ENCODE data around the gene DAPK2.

DAPK2 gene

DNA sequence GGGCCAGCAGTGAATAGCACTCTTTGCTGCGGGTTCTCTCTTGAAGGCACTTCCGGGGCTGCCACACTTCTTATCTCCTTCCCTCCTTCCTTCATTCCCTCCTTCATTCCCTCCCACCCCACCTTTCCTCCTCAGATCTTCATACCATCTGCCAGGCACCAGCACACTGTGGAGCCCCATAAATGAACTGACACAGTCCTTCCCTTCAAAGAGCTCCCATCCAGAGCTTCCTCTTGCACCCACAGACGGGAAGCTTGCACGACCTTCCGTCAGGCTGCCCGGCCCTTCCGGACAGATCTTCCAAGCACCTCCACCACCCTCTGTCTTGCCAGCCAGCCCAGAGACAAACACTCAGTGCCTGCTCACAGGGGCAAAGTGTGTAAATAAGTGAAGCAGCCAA, 147.1 kb downstream of the DAPK2 start:
- H3K56ac ChIP-seq (ENCODE audit: low read length): no peak overlapping the region
- H4K5ac ChIP-seq (ENCODE audit: low read length): no peak overlapping the region
- H2BK5ac ChIP-seq (ENCODE audit: low read length): no peak overlapping the region
- no peaks in the 10 kb centered on the region for H3K36me3 ChIP-seq (ENCODE audit: control insufficient read depth, insufficient read depth, low read length)
- H3K27me3 ChIP-seq (ENCODE audit: insufficient read depth, low read length, poor library complexity): no peaks in the 10 kb centered on the region
- no CpG with 5 or more reads among the region's 7 CpGs for WGBS (ENCODE audit: extremely low coverage, insufficient coverage, low lambda C conversion rate)
- H4K8ac ChIP-seq (ENCODE audit: low read depth, low read length): no peak overlapping the region
- H2BK120ac ChIP-seq (ENCODE audit: low read depth, low read length): no peak overlapping the region
- H3K4ac ChIP-seq (ENCODE audit: low read depth, low read length): no peak overlapping the region
- no peak overlapping the region for H3K27ac ChIP-seq (ENCODE audit: low read depth, low read length)
- no peak overlapping the region for H3K23ac ChIP-seq (ENCODE audit: low read length)
- H3K4me3 ChIP-seq (ENCODE audit: low read length): no peak overlapping the region
- no peak overlapping the region for H2AK5ac ChIP-seq (ENCODE audit: low read length)
- H3K4me2 ChIP-seq (ENCODE audit: low read length): no peak overlapping the region
- H3K18ac ChIP-seq (ENCODE audit: low read length): no peak overlapping the region
- H3K79me1 ChIP-seq (ENCODE audit: low read length): no peaks in the 10 kb centered on the region
- peaks cover 2% of the 10 kb centered on the region for H3K4me1 ChIP-seq (ENCODE audit: control insufficient read depth, low read depth, low read length)
- H3K9ac ChIP-seq (ENCODE audit: low read length): no peak overlapping the region
- no peak overlapping the region for H2BK15ac ChIP-seq (replicated peaks; ENCODE audit: low read depth)
- no peak for DNase-seq
- no peaks in the 10 kb centered on the region for H3K79me2 ChIP-seq (ENCODE audit: control insufficient read depth, insufficient read depth, low read length)

DNA sequence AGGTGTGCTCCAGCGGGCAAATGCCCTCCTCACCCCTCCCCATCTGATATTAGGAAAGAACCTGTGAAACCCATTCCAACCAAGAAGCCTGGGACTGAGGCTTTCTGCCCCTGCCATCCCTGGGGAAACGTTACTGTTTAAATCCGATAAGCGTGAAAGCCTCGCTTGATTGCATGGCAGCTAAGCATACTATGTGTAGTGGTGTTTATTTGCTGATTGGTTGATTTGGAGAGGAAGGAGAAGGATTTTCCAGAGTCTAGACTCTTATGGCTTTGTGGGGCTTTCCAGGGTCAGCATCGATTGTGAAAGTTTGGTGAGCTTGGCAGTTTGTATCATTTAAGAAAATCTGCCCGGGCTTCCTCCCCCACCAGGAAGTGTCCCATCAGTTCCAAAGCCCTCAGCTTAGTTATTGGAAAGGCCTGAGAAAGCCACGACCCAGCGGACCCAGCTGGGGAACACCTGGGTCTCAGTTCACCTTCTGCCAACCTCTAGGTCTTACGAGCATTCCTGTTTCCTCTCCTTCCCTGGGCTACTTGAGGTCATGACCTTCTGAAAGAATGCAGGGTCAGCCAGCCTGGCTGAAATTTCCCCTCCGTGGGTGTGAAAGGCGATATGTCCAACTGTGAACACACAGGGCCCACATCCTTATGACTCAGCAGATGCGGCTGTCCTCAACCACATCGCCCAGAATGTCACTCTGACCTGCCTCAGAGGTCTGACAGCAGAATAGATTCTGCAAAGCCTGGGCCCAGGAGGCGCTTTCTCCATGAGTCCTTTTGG, 149.8 kb downstream of the DAPK2 start:
- Histone ChIP-seq H3K4me3 (ENCODE audit: low read length) (no peak overlapping the region), H3K4me2 (ENCODE audit: low read length) (no peak overlapping the region), H3K36me3 (ENCODE audit: control insufficient read depth, insufficient read depth, low read length) (no peaks in the 10 kb centered on the region), H2AK5ac (ENCODE audit: low read length) (no peak overlapping the region), H3K79me1 (ENCODE audit: low read length) (no peaks in the 10 kb centered on the region), H3K23ac (ENCODE audit: low read length) (no peak overlapping the region), H2BK15ac (replicated peaks; ENCODE audit: low read depth) (no peak overlapping the region), H3K9ac (ENCODE audit: low read length) (no peak overlapping the region), H3K56ac (ENCODE audit: low read length) (peak overlapping the region; percentile 15), H3K18ac (ENCODE audit: low read length) (no peak overlapping the region), H3K27me3 (ENCODE audit: insufficient read depth, low read length, poor library complexity) (no peaks in the 10 kb centered on the region), H4K8ac (ENCODE audit: low read depth, low read length) (no peak overlapping the region), H2BK5ac (ENCODE audit: low read length) (no peak overlapping the region), H3K4me1 (ENCODE audit: control insufficient read depth, low read depth, low read length) (peaks cover 2% of the 10 kb centered on the region), H4K5ac (ENCODE audit: low read length) (no peak overlapping the region), H3K79me2 (ENCODE audit: control insufficient read depth, insufficient read depth, low read length) (no peaks in the 10 kb centered on the region), H2BK120ac (ENCODE audit: low read depth, low read length) (no peak overlapping the region), H3K4ac (ENCODE audit: low read depth, low read length) (no peak overlapping the region), H3K27ac (ENCODE audit: low read depth, low read length) (no peak overlapping the region)
- DNase-seq: peak; percentile 60
- WGBS (ENCODE audit: extremely low coverage, insufficient coverage, low lambda C conversion rate): no CpG with 5 or more reads among the region's 15 CpGs

DNA sequence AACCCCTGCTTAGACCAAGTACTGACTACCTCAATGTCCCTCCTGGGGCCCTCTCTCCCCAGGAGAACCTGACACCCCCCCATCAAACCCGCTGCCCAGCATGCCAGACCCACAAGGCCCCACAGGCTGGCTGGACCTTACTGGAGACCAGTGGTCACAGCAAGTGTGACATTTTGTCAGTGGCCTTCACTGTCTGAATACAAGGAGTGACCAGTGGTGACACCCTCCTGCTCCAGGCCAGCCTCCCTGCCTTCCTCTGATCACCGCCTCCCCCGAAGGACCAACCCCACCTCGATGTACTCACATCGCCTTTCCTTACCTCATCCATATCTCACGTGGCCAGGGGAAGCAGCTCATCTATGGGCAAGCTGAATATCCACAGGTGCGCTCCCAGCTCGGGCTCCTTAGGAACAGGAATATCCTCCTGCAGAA, 150.5 kb downstream of the DAPK2 start:
- H2BK15ac ChIP-seq (replicated peaks; ENCODE audit: low read depth): no peak overlapping the region
- no peak overlapping the region for H3K9ac ChIP-seq (ENCODE audit: low read length)
- H3K56ac ChIP-seq (ENCODE audit: low read length): no peak overlapping the region
- H3K4me1 ChIP-seq (ENCODE audit: control insufficient read depth, low read depth, low read length): peaks cover 2% of the 10 kb centered on the region
- H2AK5ac ChIP-seq (ENCODE audit: low read length): no peak overlapping the region
- no peaks in the 10 kb centered on the region for H3K36me3 ChIP-seq (ENCODE audit: control insufficient read depth, insufficient read depth, low read length)
- no peak overlapping the region for H2BK120ac ChIP-seq (ENCODE audit: low read depth, low read length)
- H3K4ac ChIP-seq (ENCODE audit: low read depth, low read length): no peak overlapping the region
- no peaks in the 10 kb centered on the region for H3K79me1 ChIP-seq (ENCODE audit: low read length)
- H3K27me3 ChIP-seq (ENCODE audit: insufficient read depth, low read length, poor library complexity): no peaks in the 10 kb centered on the region
- no peak overlapping the region for H4K5ac ChIP-seq (ENCODE audit: low read length)
- H3K18ac ChIP-seq (ENCODE audit: low read length): no peak overlapping the region
- H3K23ac ChIP-seq (ENCODE audit: low read length): no peak overlapping the region
- no peak overlapping the region for H4K8ac ChIP-seq (ENCODE audit: low read depth, low read length)
- no peak overlapping the region for H3K27ac ChIP-seq (ENCODE audit: low read depth, low read length)
- no peaks in the 10 kb centered on the region for H3K79me2 ChIP-seq (ENCODE audit: control insufficient read depth, insufficient read depth, low read length)
- H3K4me3 ChIP-seq (ENCODE audit: low read length): no peak overlapping the region
- H3K4me2 ChIP-seq (ENCODE audit: low read length): no peak overlapping the region
- no CpG with 5 or more reads among the region's 8 CpGs for WGBS (ENCODE audit: extremely low coverage, insufficient coverage, low lambda C conversion rate)
- no peak for DNase-seq
- no peak overlapping the region for H2BK5ac ChIP-seq (ENCODE audit: low read length)

DNA sequence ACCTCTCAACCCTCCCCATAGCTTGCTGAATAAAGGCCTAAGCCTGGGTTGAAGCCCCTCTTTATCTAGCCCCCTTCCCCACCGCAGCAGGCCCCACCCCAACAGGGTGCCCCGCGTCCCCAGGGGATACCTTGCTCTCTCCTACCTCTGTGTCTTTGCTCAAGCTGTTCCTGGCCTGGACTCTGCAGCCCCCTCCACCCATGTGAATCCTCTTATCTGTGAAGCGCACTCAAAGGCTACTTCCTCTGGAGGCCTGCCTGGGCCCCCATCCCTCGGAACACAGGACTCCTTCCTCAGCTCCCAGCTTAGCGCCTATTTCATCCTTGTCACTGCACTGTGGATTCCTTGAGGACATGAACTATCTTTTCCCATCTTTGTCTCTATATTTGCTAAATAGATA, 151.1 kb downstream of the DAPK2 start:
- Histone ChIP-seq H2AK5ac (ENCODE audit: low read length) (no peak overlapping the region), H3K79me2 (ENCODE audit: control insufficient read depth, insufficient read depth, low read length) (no peaks in the 10 kb centered on the region), H3K36me3 (ENCODE audit: control insufficient read depth, insufficient read depth, low read length) (no peaks in the 10 kb centered on the region), H3K9ac (ENCODE audit: low read length) (no peak overlapping the region), H3K27ac (ENCODE audit: low read depth, low read length) (no peak overlapping the region), H3K4ac (ENCODE audit: low read depth, low read length) (no peak overlapping the region), H3K4me3 (ENCODE audit: low read length) (no peak overlapping the region), H3K56ac (ENCODE audit: low read length) (no peak overlapping the region), H3K23ac (ENCODE audit: low read length) (no peak overlapping the region), H3K4me2 (ENCODE audit: low read length) (no peak overlapping the region), H3K79me1 (ENCODE audit: low read length) (no peaks in the 10 kb centered on the region), H4K8ac (ENCODE audit: low read depth, low read length) (no peak overlapping the region), H2BK120ac (ENCODE audit: low read depth, low read length) (no peak overlapping the region), H3K18ac (ENCODE audit: low read length) (no peak overlapping the region), H3K4me1 (ENCODE audit: control insufficient read depth, low read depth, low read length) (peaks cover 2% of the 10 kb centered on the region), H2BK15ac (replicated peaks; ENCODE audit: low read depth) (no peak overlapping the region), H4K5ac (ENCODE audit: low read length) (no peak overlapping the region), H3K27me3 (ENCODE audit: insufficient read depth, low read length, poor library complexity) (no peaks in the 10 kb centered on the region), H2BK5ac (ENCODE audit: low read length) (no peak overlapping the region)
- no CpG with 5 or more reads among the region's 6 CpGs for WGBS (ENCODE audit: extremely low coverage, insufficient coverage, low lambda C conversion rate)
- DNase-seq: no peak

DNA sequence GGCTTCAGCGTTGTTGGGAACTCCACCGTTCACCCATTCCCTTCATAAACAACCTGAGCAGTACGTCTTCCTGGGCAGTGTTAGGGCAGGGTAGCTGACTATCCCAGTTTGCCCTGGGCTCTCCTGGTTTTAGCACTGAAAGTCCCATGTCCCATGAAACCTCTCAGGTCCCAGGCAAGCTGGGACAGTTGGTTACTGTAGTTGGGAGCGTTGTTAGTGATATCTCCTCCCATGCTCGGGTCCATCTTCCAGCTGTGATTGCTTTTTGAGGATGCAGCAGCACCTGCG, 151.7 kb downstream of the DAPK2 start:
- Histone ChIP-seq H3K4me1 (ENCODE audit: control insufficient read depth, low read depth, low read length) (peaks cover 2% of the 10 kb centered on the region), H3K79me1 (ENCODE audit: low read length) (no peaks in the 10 kb centered on the region), H3K27me3 (ENCODE audit: insufficient read depth, low read length, poor library complexity) (no peaks in the 10 kb centered on the region), H3K36me3 (ENCODE audit: control insufficient read depth, insufficient read depth, low read length) (no peaks in the 10 kb centered on the region), H3K79me2 (ENCODE audit: control insufficient read depth, insufficient read depth, low read length) (no peaks in the 10 kb centered on the region), H3K27ac (ENCODE audit: low read depth, low read length) (no peak overlapping the region), H3K56ac (ENCODE audit: low read length) (no peak overlapping the region), H3K4me2 (ENCODE audit: low read length) (no peak overlapping the region), H2BK15ac (replicated peaks; ENCODE audit: low read depth) (no peak overlapping the region), H3K18ac (ENCODE audit: low read length) (no peak overlapping the region), H2AK5ac (ENCODE audit: low read length) (no peak overlapping the region), H3K4me3 (ENCODE audit: low read length) (no peak overlapping the region), H3K4ac (ENCODE audit: low read depth, low read length) (no peak overlapping the region), H3K9ac (ENCODE audit: low read length) (no peak overlapping the region), H4K8ac (ENCODE audit: low read depth, low read length) (no peak overlapping the region), H2BK120ac (ENCODE audit: low read depth, low read length) (no peak overlapping the region), H4K5ac (ENCODE audit: low read length) (no peak overlapping the region), H2BK5ac (ENCODE audit: low read length) (no peak overlapping the region), H3K23ac (ENCODE audit: low read length) (no peak overlapping the region)
- no peak for DNase-seq
- no CpG with 5 or more reads among the region's 6 CpGs for WGBS (ENCODE audit: extremely low coverage, insufficient coverage, low lambda C conversion rate)
